GM21619 (cell line): ENCODE data around the gene KHDC4.
"Not testable (repeated sequence)": the region's sequence is repeated elsewhere in the genome, so short reads cannot be mapped to it uniquely, and the experiment has no call there.

Experiments
- ATAC-seq: cut with Tn5 transposase; IDR thresholded peaks from one replicate; pipeline ENCODE4 v1.9.1; 2021; ENCODE audit not compliant: unreplicated experiment

Gene KHDC4

DNA sequence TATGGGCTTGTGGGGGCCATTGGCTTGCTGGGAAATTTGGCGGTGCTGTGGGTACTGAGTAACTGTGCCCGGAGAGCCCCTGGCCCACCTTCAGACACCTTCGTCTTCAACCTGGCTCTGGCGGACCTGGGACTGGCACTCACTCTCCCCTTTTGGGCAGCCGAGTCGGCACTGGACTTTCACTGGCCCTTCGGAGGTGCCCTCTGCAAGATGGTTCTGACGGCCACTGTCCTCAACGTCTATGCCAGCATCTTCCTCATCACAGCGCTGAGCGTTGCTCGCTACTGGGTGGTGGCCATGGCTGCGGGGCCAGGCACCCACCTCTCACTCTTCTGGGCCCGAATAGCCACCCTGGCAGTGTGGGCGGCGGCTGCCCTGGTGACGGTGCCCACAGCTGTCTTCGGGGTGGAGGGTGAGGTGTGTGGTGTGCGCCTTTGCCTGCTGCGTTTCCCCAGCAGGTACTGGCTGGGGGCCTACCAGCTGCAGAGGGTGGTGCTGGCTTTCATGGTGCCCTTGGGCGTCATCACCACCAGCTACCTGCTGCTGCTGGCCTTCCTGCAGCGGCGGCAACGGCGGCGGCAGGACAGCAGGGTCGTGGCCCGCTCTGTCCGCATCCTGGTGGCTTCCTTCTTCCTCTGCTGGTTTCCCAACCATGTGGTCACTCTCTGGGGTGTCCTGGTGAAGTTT is 7.8 kb upstream of the KHDC4 start:
- no peak for ATAC-seq

GRCh38 chr1:155940993-155941844 is 7.0 kb upstream of the KHDC4 start, which contains the start of gene RXFP4:
Gene RXFP4, plus strand, starts transcription at chr1:155941638. Its CDS starts 72 bp downstream, at chr1:155941710.
- ATAC-seq, result no peak

GRCh38 chr1:155940482-155940992 is 6.3 kb upstream of the KHDC4 start:
- no peak for ATAC-seq

DNA sequence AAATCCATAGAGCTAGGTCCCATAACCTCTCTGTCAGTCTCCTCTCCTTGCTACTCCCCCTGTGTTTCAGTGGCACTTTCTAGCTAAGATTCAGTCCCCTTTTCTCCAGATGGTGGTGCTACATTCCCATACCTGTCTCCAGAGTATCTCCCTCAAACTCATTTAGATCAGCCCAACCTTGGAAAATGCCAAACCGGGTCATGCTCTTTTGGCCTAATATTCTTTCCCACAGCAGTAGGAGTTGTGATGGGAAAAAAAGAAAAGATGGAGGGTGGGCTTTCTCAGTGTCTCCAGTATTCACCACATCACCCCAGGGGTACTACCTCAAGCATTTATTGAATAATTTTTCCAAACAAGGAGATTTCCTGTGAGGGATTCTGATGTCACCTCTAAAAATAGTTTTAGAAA is 4.0 kb upstream of the KHDC4 start:
- ATAC-seq, result no peak

- no peak for ATAC-seq
These were observed 850 bp upstream of the KHDC4 start for GRCh38 chr1:155934936-155935590.

GRCh38 chr1:155933591-155934096 is 569 bp downstream of the KHDC4 start:
- ATAC-seq, result no peak

GRCh38 chr1:155932487-155932886 is 1.7 kb downstream of the KHDC4 start:
- ATAC-seq, result no peak

DNA sequence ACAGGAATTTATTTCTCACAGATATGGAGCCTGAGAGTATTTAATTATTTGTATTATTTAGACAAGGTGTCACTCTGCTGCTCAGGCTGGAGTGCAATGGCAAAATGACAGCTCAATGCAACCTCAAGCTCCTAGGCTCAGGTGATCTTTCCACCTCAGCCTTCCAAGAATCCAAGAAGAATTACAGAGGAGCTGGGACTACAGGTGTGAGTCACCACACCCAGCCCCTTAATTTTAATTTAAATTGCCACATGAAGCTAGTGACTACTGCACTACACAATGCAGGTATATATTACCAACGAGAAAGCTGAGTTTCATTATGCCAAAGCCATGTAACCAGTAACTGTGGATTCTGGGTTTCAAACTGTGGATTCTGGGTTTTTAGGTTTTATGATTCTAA is 2.1 kb downstream of the KHDC4 start:
- ATAC-seq, result no peak

DNA sequence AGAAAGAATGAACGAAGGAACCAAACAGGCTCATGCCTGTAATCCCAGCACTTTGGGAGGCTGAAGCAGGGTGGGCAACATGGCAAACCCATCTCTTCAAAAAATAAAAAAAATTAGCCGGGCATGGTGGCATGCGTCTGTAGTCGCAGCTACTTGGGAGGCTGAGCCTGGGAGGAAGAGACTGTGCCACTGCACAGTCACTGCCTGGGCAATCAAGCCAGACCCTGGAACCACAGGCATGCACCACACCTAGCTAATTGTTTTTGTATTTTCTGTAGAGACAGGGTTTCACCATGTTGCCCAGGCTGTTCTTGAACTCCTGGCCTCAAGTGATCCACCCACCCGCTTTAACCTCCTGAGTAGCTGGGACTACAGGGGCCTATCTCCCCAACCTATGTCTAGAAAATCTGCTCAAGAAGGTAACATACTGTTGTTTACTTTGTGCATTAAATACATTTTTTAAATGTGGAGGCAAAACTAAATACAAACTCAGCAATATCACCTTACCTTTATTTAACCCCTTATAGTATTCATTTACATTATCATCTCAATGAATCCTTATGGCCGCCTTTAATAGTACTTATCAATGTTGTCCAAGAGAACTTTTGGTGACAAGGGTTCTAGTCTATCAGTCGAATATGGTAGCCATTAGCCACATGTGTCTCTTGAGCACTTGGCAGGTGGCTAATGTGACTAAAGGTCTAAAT is 2.7 kb downstream of the KHDC4 start:
- ATAC-seq, result no peak

DNA sequence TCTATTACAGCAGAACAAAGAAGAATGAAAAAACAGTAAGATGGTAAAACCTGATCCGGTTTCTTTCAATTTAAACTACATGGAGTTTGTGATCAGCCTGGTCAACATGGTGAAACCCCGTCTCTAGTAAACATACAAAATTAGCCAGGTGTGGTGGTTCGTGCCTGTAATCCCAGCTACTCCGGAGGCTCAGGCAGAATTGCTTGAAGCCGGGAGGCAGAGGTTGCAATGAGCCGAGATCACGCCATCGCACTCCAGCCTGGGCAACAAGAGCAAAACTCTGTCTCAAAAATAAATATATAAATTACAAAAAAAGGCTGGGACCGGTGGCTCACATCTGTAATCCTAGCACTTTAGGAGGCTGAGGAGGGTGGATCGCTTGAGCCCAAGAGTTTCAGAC is 3.5 kb downstream of the KHDC4 start:
- ATAC-seq, result not testable (repeated sequence)

DNA sequence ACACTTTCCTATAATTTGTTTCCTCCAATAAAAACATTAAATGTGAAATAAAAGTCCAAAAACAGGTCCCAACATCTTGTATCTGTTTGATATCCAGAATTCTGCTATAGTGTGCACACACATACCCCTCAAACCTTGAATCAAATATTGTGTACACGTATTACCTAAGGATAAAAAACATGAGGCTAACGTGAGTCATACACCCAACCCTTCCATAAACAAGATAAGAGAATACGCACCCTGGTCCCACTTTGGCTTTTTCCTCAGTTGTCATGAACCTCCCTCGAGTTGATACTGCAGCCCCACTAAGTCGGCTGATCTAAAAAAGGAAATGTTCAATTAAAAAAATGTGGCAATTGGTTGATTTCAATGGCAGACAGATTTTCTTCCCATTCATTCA is 5.2 kb downstream of the KHDC4 start:
- no peak for ATAC-seq

DNA sequence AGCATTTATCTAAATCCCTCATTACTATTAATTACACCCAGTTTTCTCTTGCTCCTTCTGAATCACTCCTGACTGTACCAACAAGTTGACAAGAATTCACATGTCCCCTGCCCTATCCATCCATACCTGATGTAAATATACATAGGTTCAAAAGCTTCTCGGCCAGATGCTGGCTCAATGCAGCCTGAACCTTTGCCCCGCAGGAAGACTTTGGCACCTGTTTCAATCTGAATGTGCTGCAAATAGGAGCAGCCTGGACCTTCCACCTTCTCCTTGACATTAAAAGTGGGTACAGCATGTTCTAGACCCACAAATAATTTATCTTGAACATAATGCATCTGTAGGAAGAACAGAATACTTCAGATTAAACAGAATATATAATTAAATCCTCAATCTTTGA is 8.7 kb downstream of the KHDC4 start:
- ATAC-seq, result no peak

- no peak for ATAC-seq
These were observed 13.5 kb downstream of the KHDC4 start for GRCh38 chr1:155920717-155921116.

GRCh38 chr1:155919801-155920200 is 14.4 kb downstream of the KHDC4 start:
- no peak for ATAC-seq

- ATAC-seq, result no peak
These were observed 15.6 kb downstream of the KHDC4 start for GRCh38 chr1:155918660-155919059.

DNA sequence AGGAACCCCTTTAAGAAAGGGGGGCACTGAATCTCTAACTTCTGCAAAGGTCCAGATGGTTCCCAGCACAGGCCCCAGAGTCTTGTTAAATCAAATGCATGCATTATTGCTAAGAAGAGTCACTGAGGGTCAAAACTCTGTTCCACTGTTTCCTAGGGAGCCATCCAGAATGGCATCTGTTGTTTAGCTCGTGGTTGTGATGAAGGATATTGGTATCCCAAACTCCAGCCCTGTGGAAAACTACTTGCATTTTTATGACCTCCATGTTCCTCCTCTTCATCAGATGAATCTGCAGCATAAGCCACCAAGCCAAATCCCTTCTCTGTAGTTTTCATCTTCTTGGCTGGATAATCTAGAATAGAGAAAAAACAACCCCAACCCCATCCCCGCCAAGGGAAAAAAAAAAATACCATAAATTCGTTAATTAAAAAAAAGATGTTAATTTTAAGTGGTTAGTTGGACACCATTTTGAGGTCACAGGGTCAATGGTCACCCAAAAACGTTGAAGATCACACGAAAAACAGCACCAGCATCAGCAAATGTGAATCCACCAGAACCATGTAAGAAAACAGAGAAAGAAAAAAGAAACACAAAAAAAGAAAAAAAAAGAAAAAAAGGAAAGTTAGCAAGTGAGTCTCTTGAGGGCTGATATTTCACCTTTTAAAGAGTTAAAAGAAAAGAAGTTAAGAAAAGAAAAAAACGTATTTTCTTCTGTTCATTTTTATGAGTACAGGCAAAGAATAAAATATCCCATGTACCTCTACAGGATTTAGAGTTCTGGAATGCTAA is 20.1 kb downstream of the KHDC4 start:
- ATAC-seq, result no peak

- ATAC-seq, result no peak
These were observed 22.1 kb downstream of the KHDC4 start for GRCh38 chr1:155912056-155912536.

DNA sequence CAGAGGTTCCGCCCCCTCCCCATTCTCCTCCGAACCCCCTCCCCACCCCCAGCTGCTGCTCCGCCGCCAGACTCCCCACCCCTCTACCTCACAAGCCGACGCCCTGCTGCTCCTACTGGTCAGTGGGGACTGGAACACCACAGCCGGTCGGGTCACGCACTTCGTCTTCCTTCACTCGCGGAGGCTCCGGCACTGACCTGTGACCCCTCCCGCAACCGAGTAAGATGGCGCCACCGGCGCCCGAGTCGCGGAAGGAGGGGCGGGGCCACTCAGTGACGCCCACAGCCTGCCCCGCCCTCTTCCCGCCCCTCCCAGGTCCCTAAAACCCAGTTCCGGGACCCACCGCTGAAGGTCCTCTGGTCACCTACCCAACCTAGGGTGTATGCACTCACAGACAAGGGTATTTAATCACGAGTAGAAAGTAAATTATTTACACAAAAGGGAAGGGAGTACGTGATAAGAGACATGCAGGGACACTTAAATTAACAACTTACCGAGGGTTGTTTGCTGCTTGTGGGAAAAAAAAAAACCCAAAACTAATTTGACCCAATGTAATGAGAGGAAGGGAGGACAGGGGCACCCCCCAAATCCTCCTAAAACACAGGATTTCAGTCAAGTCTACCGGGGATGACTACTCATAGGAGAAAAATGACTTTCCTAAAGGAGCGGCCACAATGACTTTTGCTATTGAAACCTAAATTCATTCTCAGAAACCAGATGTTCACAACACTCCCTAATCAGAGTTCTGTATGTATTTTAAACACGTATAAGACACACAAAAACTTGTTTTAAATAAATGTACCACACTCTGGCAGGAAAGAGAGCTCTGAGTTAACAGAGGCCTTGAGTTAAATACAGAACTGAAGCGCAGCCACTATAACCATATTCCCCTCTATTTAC is 22.8 kb downstream of the KHDC4 start, which contains the start of gene RIT1:
RIT1 (minus strand) TSS at position 194 of the 900 bp plus-strand sequence. CDS start 588 bp downstream, outside the sequence.
- peak; percentile 74 for ATAC-seq
